GM12801 (cell line): Measurements from ENCODE around the gene FLT4.

Experiments used
- CTCF ChIP-seq: IDR thresholded peaks from one replicate; pipeline ENCODE4 v1.5.1; 2011; ENCODE audit warnings: control low read depth; ENCODE audit not compliant: insufficient read length; ENCODE audit errors: extremely low read depth

The FLT4 gene

GRCh38 chr5:180596668-180597231 is 52.6 kb downstream of the FLT4 start:
- no peak for TF ChIP-seq CTCF

- no peak for TF ChIP-seq CTCF
Measured at GRCh38 chr5:180596115-180596667, 53.2 kb downstream of the FLT4 start.

GRCh38 chr5:180595381-180596114 is 53.9 kb downstream of the FLT4 start:
- TF ChIP-seq CTCF = no peak

- no peak for TF ChIP-seq CTCF
Measured at GRCh38 chr5:180595046-180595379, 54.4 kb downstream of the FLT4 start.

GRCh38 chr5:180594311-180595045 is 54.9 kb downstream of the FLT4 start:
- TF ChIP-seq CTCF = no peak

- no peak for TF ChIP-seq CTCF
Measured at GRCh38 chr5:180593446-180594206, 55.8 kb downstream of the FLT4 start.

GRCh38 chr5:180592176-180592575 is 57.2 kb downstream of the FLT4 start:
- TF ChIP-seq CTCF = no peak
